Measurements from ENCODE around the gene KCNMA1.

GRCh38 chr10:76984559-76985443 lies 652.8 kb downstream of the KCNMA1 start:
- TF ChIP-seq GATA3 (IDR thresholded peaks at IDR 0.05; ENCODE audit: low read depth, low read length) = no peak
- TF ChIP-seq GATA2 (IDR thresholded peaks at IDR 0.05; ENCODE audit: low read depth, low read length) = peak; percentile 77

Measured in SH-SY5Y (cell line).